ENCODE measurements around the gene ACO2.

Gene ACO2

GRCh38 chr22:41491374-41492100, 22.6 kb downstream of the ACO2 start:
- no peak for DNase-seq

DNA sequence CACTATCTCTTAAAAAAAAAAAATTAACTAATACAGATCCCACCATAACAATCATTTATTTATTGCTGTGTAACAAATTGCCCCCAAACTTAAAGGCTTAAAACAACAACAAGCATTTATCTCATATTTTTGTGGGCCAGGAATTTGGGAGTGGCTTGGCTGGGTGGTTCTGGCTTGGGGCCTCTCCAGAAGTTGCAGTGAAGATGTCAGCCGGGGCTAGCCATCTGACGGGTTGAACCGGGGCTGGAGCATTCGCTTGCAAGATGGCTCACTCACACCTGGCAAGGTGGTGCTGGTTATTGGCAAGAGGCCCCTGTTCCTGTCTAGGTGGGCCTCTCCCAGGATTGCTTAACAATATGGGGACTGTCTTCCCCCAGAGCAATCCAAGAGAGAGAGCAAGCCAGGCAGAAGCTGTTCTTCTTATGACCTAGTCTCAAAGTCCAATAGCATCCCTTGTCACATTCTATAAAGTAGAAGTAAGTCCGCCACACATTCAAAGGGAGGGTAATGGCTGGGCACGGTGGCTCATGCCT, 29.5 kb downstream of the ACO2 start:
- DNase-seq = no peak

DNA sequence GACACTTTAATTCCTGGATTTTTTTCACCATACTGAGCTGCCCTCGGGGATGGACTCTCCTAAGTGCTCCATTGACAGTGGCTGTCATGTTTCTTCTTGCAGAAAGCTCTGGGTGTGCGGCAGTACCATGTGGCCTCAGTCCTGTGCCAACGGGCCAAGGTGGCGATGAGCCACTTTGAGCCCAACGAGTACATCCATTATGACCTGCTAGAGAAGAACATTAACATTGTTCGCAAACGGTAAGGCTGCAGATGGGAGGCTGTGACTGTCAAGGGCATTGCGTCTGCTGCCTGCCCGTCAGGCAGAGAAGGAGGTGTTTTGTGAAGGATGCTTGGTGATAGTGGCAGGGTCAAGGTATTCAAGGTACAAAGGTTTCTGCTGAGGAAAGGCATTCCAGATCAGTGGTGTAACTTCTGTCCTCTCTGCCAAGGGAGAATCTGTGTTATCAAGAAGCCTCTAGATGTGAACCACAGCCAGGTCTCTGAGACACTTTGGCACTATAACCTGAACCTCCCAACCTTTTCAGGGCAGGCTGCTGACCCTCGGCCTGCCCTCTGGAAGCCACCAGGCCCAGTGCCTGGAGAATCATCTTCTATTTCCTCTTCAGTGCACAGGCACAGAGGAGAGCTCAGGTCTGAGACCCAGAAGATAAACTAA, 30.8 kb downstream of the ACO2 start:
- no peak for DNase-seq

- no peak for DNase-seq
Measured at GRCh38 chr22:41500303-41500702, 31.4 kb downstream of the ACO2 start.

GRCh38 chr22:41501209-41501608, 32.3 kb downstream of the ACO2 start:
- peak in 1 of 5 donors; percentile 21 for DNase-seq

DNA sequence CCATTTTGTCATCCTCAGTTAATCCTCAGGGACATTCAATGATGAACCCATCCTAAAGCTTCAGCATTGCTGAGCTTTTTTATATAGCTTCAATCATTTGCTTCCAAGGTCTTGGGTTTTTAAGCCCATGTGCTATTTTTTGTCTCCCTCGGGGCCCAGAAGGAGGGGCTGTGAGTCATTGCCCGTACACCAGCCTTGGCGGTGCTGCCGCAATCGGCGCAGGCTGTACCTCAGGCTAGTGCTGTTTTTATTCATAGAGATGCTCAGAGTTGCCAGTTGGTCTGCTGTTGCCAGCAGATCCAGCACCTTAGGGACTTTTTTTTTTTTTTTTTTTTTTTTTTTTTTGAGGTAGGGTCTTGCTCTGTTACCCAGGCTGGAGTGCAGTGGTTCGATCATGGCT, 35.5 kb downstream of the ACO2 start:
- DNase-seq = no peak

DNA sequence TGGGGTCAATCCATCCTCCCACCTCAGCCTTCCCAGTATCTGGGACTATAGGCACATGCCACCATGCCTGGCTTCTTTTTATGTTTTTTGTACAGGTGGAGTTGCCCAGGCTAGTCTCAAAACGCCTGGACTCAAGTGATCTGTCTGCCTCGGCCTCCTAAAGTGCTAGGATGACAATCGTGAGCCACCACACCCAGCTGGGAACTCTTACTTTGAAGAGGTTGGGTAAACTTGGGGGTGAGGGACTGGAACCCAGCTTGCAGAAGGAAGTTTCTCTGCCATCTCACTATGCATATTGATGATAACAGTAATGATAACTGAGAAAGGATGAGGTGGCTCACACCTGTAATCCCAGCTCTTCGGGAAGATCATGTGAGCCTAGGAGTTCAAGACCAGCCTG, 35.9 kb downstream of the ACO2 start:
- no peak for DNase-seq

GRCh38 chr22:41505511-41506220, 36.7 kb downstream of the ACO2 start:
- no peak for DNase-seq

DNA sequence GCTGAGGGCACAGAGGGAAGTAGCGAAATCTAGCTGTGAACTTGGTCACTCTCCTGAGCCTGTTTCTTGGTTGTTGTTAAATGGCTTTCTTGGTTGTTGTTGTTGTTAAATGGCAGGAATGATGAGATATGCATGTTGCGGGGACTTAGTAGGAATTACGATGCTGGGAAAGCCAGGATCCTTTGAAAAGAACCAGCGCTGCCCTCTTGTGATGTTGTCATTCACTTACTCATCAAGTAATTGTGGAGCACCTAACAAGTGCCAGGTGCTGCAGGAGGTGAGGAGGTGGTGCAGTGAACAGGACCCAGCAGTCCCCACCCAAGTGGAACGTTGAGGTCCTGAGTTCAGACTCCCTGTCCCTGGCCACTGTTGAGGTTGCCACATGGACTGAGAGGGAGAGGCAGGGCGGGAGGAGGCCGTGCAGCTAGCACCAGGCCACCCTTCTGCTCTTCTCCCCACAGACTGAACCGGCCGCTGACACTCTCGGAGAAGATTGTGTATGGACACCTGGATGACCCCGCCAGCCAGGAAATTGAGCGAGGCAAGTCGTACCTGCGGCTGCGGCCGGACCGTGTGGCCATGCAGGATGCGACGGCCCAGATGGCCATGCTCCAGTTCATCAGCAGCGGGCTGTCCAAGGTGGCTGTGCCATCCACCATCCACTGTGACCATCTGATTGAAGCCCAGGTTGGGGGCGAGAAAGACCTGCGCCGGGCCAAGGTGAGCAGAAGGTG, 38.6 kb downstream of the ACO2 start:
- no peak for DNase-seq

- no peak for DNase-seq
Measured at GRCh38 chr22:41508770-41509170, 39.9 kb downstream of the ACO2 start.

- DNase-seq = no peak
Measured at GRCh38 chr22:41511521-41511968, 42.6 kb downstream of the ACO2 start.

- DNase-seq = no peak
Measured at GRCh38 chr22:41512421-41513194, 43.7 kb downstream of the ACO2 start.

DNA sequence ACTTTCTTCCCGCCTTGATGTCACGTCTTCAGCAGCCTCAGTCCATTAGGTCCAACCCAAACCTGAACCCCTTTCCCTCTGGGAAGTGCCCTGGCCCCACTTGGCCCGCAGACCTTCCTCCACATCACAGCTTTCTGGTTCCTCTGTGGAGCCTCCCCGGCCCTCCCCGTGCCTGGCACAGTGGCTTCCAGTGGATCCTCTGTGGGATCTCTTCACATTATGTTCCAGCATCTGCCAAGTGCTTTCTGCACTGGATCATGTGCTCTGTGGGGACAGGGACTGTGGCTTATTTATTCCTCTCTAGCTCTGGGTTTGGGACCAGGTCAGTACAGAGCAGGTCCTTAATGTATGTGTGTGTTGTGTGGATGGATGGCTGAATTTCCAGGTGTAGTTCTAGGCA, 44.5 kb downstream of the ACO2 start:
- DNase-seq = no peak

GRCh38 chr22:41516462-41516861, 47.5 kb downstream of the ACO2 start:
- DNase-seq = no peak

DNA sequence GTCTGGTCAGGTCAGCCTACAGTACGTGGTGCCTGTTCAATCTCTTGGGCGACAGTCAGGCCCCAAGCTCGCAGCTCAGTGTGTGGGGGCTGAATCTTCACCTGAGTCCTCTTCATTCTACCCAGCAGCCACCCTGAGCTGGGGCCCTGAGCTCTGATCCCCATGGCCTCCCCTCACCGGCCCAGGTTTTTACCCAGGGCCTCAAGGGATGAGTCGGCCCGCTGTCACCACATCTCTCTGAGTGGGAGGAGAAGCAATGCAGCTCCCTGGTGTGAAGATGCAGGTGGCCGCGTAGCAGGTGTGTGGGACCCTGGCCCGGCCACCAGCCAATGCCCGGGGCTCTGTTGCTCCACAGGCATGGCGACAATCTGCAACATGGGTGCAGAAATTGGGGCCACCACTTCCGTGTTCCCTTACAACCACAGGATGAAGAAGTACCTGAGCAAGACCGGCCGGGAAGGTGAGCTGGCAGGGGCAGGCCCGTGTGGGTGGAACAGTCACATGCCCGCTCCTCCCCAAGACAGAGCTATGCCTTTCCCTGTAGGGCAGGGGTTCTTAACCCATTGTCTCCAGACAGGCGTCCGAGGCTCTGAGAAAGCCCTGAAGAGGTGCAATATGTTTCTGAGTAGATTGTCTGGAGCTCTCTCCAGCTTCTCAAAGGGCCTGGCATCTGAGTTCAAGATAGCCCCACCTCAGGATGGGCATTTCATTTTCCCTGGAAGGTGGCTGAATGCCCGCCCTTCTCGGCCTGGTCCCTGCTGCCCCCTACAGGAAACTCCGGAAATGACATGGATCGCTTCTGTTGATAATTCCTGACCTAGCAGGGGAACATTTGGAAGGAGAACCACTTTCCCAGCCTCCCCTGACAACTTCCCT, 48.5 kb downstream of the ACO2 start:
- peak in 1 of 5 donors; percentile 35 for DNase-seq

DNA sequence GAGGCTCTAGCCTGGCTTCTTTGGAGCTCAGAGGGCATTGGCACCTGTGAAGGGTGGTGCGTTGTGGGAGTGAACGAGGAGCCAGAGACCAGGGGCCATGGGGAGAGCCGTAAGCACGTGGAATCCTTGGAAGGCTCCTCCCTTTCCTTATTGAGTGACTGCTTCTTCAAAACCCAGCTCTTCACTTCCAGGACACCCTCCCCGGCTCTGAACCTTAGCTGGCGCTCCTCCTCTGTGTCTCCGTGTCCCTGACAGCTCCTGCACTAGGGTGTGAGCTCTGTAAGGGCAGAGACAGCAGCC, 49.1 kb downstream of the ACO2 start:
- DNase-seq = no peak

DNA sequence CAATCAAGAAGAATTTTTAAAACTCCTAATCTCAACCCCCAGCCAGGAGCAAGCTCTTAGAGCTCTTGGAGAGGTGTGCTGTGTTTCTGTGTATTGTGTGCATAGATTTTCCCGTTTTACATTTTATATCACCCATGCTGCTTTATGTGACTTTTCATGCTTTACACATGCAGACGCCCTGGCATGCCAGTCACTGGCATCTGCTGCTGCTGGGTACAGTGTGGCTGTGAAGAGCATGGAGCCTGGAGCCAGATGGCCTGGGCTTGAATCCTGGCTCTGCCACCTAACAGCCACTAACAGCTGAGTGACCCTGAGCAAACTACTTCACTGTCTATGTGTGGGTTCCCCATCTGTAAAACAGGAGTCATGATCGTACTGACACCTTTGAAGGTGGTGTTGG, 52.2 kb downstream of the ACO2 start:
- no peak for DNase-seq

GRCh38 chr22:41522813-41523212, 53.9 kb downstream of the ACO2 start:
- no peak for DNase-seq

- no peak for DNase-seq
Measured at GRCh38 chr22:41523464-41524221, 54.7 kb downstream of the ACO2 start.

DNA sequence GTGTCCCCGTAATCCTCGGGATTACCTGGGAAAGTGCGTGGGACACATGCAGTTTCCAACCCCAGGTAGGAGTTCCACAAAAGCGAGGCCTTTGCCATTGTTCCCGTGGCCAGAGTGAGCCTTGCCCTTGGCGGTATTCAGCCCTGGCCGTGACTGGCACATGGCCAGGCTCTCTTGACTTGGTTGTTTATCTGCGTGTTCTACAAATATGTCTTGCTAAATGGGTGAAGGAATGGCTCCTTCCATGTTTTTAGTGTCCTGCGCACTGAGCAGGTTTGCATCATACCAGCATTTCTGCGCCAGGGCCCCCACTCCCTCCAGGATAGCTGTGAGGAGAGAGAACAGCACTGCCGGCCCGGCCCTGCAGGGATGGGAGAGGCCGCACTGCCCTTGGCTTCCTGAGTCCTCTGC, 55.3 kb downstream of the ACO2 start:
- no peak for DNase-seq

Measured in T-helper 1 cell (primary cell).